COLO829 (cell line): Measurements from ENCODE around the gene ONECUT3.
A peak's percentile ranks its signal among the peaks of the same experiment; 100 is the strongest.

ENCODE experiments used
- DNase-seq: peaks from one replicate; pipeline ENCODE4 v3.0.0; 2012; ENCODE audit warnings: low spot score

Gene ONECUT3

GRCh38 chr19:1814833-1815604 lies 61.7 kb downstream of the ONECUT3 start:
- DNase-seq, result no peak

DNA sequence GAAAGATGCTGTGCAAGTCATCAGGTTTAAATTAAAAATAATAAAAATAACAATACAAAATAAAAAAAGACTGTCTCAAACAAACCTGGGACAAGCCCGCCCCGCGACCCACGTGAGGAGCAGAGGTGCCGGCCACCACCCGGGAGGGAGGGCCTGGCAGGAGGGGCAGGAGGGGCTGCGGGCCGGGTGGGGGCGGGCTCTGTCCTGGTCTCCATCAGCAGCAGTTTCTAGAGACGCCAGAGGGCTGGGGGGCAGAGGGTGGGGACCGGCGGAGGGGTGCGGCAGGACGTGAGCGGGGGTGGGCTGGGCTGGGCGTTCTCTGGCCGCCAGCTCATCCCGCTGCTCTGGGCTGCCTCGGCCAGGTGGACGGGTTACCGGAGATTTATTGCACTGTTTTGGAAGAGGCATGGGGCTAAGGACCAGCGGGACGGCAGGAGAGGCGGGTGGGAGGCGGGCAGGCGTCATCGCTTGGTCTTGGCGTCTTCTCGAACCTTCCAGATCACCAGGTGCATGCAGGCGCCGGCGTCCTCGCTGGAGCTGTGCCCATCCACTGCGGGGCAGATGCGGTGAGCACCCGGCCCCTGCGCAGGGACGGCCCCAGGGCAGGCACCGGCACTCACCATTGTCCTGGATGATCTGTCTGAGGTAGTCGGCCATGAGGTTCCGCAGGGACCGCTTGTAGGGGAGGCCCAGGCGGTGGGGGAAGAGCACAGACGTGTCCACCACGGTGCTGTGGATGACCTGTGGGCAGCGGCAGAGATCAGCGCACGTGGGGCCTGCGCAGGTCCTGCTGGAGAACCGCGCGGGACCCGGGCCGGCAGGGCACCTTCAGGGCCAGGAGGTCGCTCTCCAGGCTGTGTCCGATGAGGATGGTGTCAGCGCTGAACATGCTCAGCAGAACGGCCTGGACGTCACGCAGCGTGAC lies 62.6 kb downstream of the ONECUT3 start:
- no peak for DNase-seq

- no peak for DNase-seq
Measured at GRCh38 chr19:1816530-1817298, 63.4 kb downstream of the ONECUT3 start.

GRCh38 chr19:1817553-1818179 lies 64.4 kb downstream of the ONECUT3 start:
- no peak for DNase-seq

GRCh38 chr19:1818549-1819195 lies 65.4 kb downstream of the ONECUT3 start:
- no peak for DNase-seq

DNA sequence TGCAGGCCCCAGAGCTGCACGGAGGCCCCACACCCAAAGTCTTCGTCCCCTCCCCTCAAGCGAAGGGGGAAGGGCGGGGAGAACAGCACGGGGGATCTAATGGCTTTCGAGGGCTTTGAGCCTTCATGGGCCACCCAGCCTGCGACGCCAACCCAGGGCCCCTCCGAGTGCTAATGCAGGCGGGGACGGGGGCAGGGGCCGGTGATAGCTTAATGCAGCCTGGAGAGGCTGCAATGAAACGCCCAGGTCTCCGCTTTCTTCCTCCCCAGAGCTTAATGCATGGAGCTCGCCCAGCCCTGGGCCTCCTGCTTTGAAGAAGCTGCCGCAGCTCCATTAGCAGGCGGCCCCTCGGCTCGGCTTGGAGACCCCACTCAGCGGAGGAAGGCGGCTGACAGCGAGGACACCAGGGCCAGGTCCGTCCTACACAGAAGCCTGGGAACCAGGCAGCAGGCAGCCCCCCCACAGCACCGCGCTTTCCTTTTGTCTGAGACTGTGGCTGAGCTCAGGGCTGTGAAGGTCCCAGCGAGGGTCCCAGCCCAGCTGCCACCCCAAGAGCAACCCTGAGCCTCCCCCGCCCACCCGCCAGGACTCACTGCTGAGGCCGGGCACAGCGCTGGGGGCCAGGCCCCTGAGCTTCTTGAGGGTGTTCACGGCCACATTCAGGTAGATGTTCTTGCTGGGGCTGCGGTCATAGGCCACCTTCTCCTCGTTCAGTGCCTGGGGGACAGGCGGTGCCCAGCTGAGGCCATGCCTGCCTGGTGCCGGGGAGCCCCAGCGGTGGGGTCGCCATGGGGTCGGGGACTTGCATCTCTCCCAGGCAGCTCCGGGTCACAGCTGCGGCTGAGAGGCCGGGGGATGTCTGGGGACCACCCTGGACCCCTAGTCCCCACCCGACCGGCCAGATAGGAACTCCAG lies 66.3 kb downstream of the ONECUT3 start:
- no peak for DNase-seq

- no peak for DNase-seq
Measured at GRCh38 chr19:1822210-1822609, 68.9 kb downstream of the ONECUT3 start.

GRCh38 chr19:1823020-1823419 lies 69.7 kb downstream of the ONECUT3 start:
- DNase-seq, result no peak

DNA sequence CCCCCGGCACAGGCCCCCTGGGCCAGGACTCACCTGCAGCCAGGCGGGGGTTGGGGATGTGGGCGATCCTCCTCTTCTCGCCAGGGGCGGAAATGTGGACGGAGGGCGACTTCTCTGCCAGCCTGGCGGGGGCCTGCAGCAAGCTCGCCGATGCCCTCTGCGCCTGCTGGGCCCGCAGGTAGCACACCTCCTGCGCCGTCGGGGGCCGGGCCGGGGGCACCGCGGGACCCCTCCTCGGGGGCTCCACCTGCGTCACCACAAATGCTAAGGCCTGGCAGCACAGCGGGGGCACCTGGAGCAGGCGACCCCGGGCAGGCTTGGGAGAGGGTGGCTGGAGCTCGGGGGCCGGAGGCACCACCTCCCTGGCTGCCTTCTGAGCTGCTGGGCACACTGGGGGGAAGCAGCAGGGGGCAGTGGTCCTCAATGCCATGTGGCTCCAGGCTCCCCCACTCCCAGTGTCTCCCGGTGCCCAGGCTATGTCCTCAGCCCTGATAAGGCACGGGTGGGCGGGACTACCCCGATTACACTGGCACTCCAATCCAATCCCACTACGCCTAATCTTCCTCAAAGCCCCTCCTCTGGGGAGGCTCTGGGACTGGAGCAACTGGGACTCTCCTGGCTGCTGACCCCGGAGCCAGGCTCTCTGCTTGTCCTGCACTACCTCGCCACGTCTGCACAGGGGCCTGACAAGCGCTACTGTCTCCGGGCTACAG lies 70.4 kb downstream of the ONECUT3 start:
- DNase-seq, result no peak

- DNase-seq, result no peak
Measured at GRCh38 chr19:1824252-1824622, 70.9 kb downstream of the ONECUT3 start.

DNA sequence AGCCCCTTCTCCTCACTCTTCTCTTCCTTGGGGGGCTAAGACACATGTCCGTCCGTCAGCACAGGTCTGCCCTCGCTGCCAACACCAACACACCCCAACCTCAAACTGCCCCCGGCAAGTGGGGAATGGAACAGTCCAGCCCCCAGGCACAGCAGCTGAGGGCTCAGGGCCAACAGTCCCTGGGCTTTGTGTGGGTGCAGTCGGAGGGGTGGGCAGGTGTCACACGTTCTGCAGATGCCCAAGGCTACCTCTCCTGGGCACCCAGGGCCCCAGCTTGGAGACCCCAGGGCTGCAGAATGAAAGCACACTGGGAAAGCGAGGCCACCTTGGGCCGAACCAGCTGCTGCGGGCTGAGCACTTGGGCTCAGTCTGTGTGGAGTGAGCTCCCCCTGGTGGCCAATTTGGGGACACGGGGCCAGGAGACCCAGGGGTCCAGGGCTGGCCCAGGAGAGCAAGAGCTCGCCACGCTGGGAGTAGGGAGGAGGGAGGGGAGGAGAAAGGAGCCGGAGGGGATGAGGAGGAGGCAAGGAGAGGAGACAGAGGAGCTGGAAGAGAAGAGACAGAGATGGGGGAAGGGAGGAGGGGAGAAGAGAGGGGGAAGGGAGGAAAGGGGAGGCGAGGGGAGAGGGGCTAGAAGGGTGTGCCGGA lies 72.7 kb downstream of the ONECUT3 start:
- DNase-seq, result peak; percentile 71

GRCh38 chr19:1826557-1827521 lies 73.5 kb downstream of the ONECUT3 start:
- DNase-seq, result no peak

GRCh38 chr19:1827566-1828278 lies 74.4 kb downstream of the ONECUT3 start:
- no peak for DNase-seq

- no peak for DNase-seq
Measured at GRCh38 chr19:1828279-1829238, 75.3 kb downstream of the ONECUT3 start.

DNA sequence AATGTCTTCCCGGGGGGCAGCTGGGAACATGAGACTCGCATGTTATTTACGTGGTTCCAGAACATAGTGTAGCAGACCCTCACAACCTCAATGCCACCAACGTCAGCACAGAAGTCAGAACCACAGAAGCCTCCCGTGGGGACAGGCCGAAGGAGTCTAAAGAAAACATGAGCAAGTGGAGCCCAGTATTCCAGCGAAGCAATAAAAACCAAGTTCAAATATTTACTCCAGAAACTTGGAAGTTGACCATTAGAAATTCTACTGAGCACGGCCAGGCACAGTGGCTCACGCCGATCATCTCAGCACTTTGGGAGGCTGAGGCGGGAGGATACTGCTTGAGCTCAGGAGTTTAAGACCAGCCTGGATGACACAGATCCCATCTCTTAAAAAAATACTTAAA lies 76.7 kb downstream of the ONECUT3 start:
- DNase-seq, result no peak

GRCh38 chr19:1830568-1830967 lies 77.3 kb downstream of the ONECUT3 start:
- DNase-seq, result no peak
